GM19035 (cell line): ENCODE measurements around the gene ACADL.
"Not testable (repeated sequence)": the region's sequence is repeated elsewhere in the genome, so short reads cannot be mapped to it uniquely, and the experiment has no call there.

Source experiments
- ATAC-seq: cut with Tn5 transposase; IDR thresholded peaks from one replicate; pipeline ENCODE4 v1.9.1; 2021; ENCODE audit not compliant: unreplicated experiment

The ACADL gene

GRCh38 chr2:210203147-210203546, 22.1 kb downstream of the ACADL start:
- ATAC-seq = no peak

- ATAC-seq = no peak
Measured at GRCh38 chr2:210199854-210200253, 25.4 kb downstream of the ACADL start.

- peak; percentile 54 for ATAC-seq
Measured at GRCh38 chr2:210199186-210199765, 26.0 kb downstream of the ACADL start.

- ATAC-seq = no peak
Measured at GRCh38 chr2:210198326-210198725, 26.9 kb downstream of the ACADL start.

GRCh38 chr2:210197720-210198119, 27.5 kb downstream of the ACADL start:
- no peak for ATAC-seq

GRCh38 chr2:210195101-210195852, 30.0 kb downstream of the ACADL start:
- ATAC-seq = peak; percentile 47

- ATAC-seq = no peak
Measured at GRCh38 chr2:210190345-210190744, 34.9 kb downstream of the ACADL start.

GRCh38 chr2:210189452-210190138, 35.7 kb downstream of the ACADL start:
- no peak for ATAC-seq

- no peak for ATAC-seq
Measured at GRCh38 chr2:210188755-210189154, 36.5 kb downstream of the ACADL start.

- ATAC-seq = no peak
Measured at GRCh38 chr2:210188190-210188589, 37.1 kb downstream of the ACADL start.

- not testable (repeated sequence) for ATAC-seq
Measured at GRCh38 chr2:210183936-210184335, 41.3 kb downstream of the ACADL start.

GRCh38 chr2:210181606-210182088, 43.6 kb downstream of the ACADL start:
- not testable (repeated sequence) for ATAC-seq

- ATAC-seq = not testable (repeated sequence)
Measured at GRCh38 chr2:210181033-210181605, 44.1 kb downstream of the ACADL start.

GRCh38 chr2:210180477-210180876, 44.8 kb downstream of the ACADL start:
- no peak for ATAC-seq

GRCh38 chr2:210179351-210179990, 45.8 kb downstream of the ACADL start:
- no peak for ATAC-seq

GRCh38 chr2:210177769-210178168, 47.5 kb downstream of the ACADL start:
- no peak for ATAC-seq

GRCh38 chr2:210177115-210177514, 48.1 kb downstream of the ACADL start:
- ATAC-seq = not testable (repeated sequence)

- no peak for ATAC-seq
Measured at GRCh38 chr2:210174086-210174485, 51.2 kb downstream of the ACADL start.

GRCh38 chr2:210172219-210172575, 53.0 kb downstream of the ACADL start:
- ATAC-seq = no peak

GRCh38 chr2:210171309-210172218, 53.7 kb downstream of the ACADL start, which contains the start of gene KANSL1L:
Gene KANSL1L, minus strand, starts transcription at chr2:210171409. Its CDS starts 16,827 bp downstream, at chr2:210154582.
- ATAC-seq = peak; percentile 69
